Measurements from ENCODE around the gene CDKN1A. TPM values are rescaled to one million over a fixed set of nuclear protein-coding genes. Genes with fewer than 3 reads are reported as not detected.

The CDKN1A gene
- total RNA-seq, 1 experiment from 2014 or later, result 75.1 TPM

GRCh38 chr6:36678488-36679042 is at the start of gene CDKN1A (continued):
- TF ChIP-seq JUN (CRISPR knock-in tag; IDR thresholded peaks at IDR 0.05) (0 out of 2 replicates have a peak, but pooled peaks have one; percentile 5), TEAD1 (CRISPR knock-in tag; IDR thresholded peaks at IDR 0.05) (no peak; the same call in 1 of the 2 replicates), ZNF138 (CRISPR knock-in tag; conservative IDR thresholded peaks at IDR 0.05) (no peak), EMX1 (CRISPR knock-in tag; IDR thresholded peaks at IDR 0.05) (no peak), MLX (CRISPR knock-in tag; IDR thresholded peaks at IDR 0.05) (no peak), ZNF263 (CRISPR knock-in tag; IDR thresholded peaks at IDR 0.05; ENCODE audit: low read depth) (no peak), MYBL2 (CRISPR knock-in tag; IDR thresholded peaks at IDR 0.05) (no peak), E2F4 (CRISPR knock-in tag; IDR thresholded peaks at IDR 0.05; ENCODE audit: borderline replicate concordance, low read depth) (no peak), E2F5 (CRISPR knock-in tag; IDR thresholded peaks at IDR 0.05) (peak; percentile 71; the same call in 1 of the 2 replicates)

DNA sequence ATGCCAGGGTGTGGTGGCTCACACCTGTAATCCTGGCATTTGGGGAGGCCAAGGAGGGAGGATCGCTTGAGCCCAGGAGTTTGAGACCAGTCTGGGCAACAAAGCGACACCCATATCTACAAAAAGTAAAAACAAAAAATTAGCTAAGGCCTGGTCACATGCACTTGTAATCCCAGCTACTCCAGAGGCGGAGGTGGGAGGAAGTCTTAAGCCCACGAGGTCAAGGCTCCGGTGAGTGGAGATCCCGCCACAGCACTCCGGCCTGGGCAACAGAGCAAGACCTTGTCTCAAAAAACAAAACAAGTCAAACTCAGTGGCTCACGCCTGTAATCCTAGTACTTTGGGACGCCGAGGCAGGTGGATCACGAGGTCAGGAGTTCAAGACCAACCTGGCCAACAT is 48.7 kb upstream of the CDKN1A start:
- TF ChIP-seq, protein P1, sequence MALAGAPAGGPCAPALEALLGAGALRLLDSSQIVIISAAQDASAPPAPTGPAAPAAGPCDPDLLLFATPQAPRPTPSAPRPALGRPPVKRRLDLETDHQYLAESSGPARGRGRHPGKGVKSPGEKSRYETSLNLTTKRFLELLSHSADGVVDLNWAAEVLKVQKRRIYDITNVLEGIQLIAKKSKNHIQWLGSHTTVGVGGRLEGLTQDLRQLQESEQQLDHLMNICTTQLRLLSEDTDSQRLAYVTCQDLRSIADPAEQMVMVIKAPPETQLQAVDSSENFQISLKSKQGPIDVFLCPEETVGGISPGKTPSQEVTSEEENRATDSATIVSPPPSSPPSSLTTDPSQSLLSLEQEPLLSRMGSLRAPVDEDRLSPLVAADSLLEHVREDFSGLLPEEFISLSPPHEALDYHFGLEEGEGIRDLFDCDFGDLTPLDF (CRISPR knock-in tag; IDR thresholded peaks at IDR 0.05), result no peak
- TF ChIP-seq ATF1 (CRISPR knock-in tag; IDR thresholded peaks at IDR 0.05) (no peak), MLX (CRISPR knock-in tag; IDR thresholded peaks at IDR 0.05) (no peak), ZNF263 (CRISPR knock-in tag; IDR thresholded peaks at IDR 0.05; ENCODE audit: low read depth) (no peak), ZSCAN18 (CRISPR knock-in tag; IDR thresholded peaks at IDR 0.05) (no peak), JAZF1 (CRISPR knock-in tag; IDR thresholded peaks at IDR 0.05) (no peak), ZNF416 (CRISPR knock-in tag; IDR thresholded peaks at IDR 0.05) (no peak), SMAD4 (CRISPR knock-in tag; IDR thresholded peaks at IDR 0.05) (no peak), E2F4 (CRISPR knock-in tag; IDR thresholded peaks at IDR 0.05; ENCODE audit: borderline replicate concordance, low read depth) (no peak), ATF3 (CRISPR knock-in tag; conservative IDR thresholded peaks at IDR 0.05) (no peak), HMGA2 (CRISPR knock-in tag; IDR thresholded peaks at IDR 0.05) (no peak), ETV6 (CRISPR knock-in tag; IDR thresholded peaks at IDR 0.05) (no peak), FOXJ3 (CRISPR knock-in tag; IDR thresholded peaks at IDR 0.05; ENCODE audit: borderline replicate concordance) (no peak), ZNF423 (CRISPR knock-in tag; IDR thresholded peaks at IDR 0.05) (no peak), GTF2I (CRISPR knock-in tag; conservative IDR thresholded peaks at IDR 0.05) (no peak), ZNF512 (CRISPR knock-in tag; IDR thresholded peaks at IDR 0.05; ENCODE audit: borderline replicate concordance) (no peak), TEAD4 (CRISPR knock-in tag; IDR thresholded peaks at IDR 0.05) (no peak), NR3C1 (CRISPR knock-in tag; conservative IDR thresholded peaks at IDR 0.05; ENCODE audit: low read depth) (no peak)
- TF ChIP-seq, protein P2, sequence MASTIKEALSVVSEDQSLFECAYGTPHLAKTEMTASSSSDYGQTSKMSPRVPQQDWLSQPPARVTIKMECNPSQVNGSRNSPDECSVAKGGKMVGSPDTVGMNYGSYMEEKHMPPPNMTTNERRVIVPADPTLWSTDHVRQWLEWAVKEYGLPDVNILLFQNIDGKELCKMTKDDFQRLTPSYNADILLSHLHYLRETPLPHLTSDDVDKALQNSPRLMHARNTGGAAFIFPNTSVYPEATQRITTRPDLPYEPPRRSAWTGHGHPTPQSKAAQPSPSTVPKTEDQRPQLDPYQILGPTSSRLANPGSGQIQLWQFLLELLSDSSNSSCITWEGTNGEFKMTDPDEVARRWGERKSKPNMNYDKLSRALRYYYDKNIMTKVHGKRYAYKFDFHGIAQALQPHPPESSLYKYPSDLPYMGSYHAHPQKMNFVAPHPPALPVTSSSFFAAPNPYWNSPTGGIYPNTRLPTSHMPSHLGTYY (CRISPR knock-in tag; IDR thresholded peaks at IDR 0.05), result no peak
- TF ChIP-seq, protein P3, sequence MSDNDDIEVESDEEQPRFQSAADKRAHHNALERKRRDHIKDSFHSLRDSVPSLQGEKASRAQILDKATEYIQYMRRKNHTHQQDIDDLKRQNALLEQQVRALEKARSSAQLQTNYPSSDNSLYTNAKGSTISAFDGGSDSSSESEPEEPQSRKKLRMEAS (CRISPR knock-in tag; IDR thresholded peaks at IDR 0.05), result no peak
- 0 out of 2 replicates have a peak, but pooled peaks cover 3% of the 10 kb centered on the region for H3K4me1 Mint-ChIP-seq
- ChIA-PET CTCF (interaction anchor here (1.0 kb wide), 1 partner anchor 113 kb away, joined by 3 read pairs; no protein-coding TSS in a partner anchor), POLR2A (no interaction called here)
- no peaks in the 10 kb centered on the region for H3K9me3 Mint-ChIP-seq
- DNase-seq (ENCODE audit: low spot score), result no peak
- no peaks in the 10 kb centered on the region for H3K36me3 Mint-ChIP-seq
- no peak overlapping the region for H3K27ac Mint-ChIP-seq
- no peak overlapping the region for H3K4me3 Mint-ChIP-seq
- no peaks in the 10 kb centered on the region for H3K27me3 Mint-ChIP-seq (ENCODE audit: low read depth)
- no peak for ATAC-seq

All from WTC11 (cell line).